Testis (tissue), 3 donors: Measurements from ENCODE around the gene ASXL2. TPM values are rescaled to one million over a fixed set of nuclear protein-coding genes. Genes with fewer than 3 reads are reported as not detected.

Experiments
- DNase-seq: peaks from one replicate; pipeline ENCODE4 v3.0.0-alpha.2; 2019
- H3K27ac ChIP-seq, 2 donors: fragments of 200-600 bp; sonication (generic); one replicate each; pipeline ENCODE4 v1.5.1; 2019
- H3K27me3 ChIP-seq: fragments of 200-600 bp; sonication (generic); one replicate; pipeline ENCODE4 v1.5.1; 2019
- H3K36me3 ChIP-seq: fragments of 200-600 bp; sonication (generic); one replicate; pipeline ENCODE4 v1.5.1; 2017; ENCODE audit warnings: low read depth; ENCODE audit errors: missing control alignments
- H3K4me1 ChIP-seq: fragments of 200-600 bp; sonication (generic); one replicate; pipeline ENCODE4 v1.5.1; 2019
- H3K4me3 ChIP-seq, 2 donors: fragments of 200-600 bp; sonication (generic); one replicate each; pipeline ENCODE4 v1.5.1; 2017 to 2019
- H3K9me3 ChIP-seq: fragments of 200-600 bp; sonication (generic); one replicate; pipeline ENCODE4 v1.5.1; 2017
- POLR2A ChIP-seq: fragments of 450-650 bp; IDR thresholded peaks from one replicate; pipeline ENCODE4 v1.6.1; 2017; ENCODE audit warnings: antibody characterized with exemption, mild to moderate bottlenecking, moderate library complexity
- WGBS, 2 donors: methylation state at CpG; one replicate each; pipeline ENCODE4 v1.1.5; 2018; 5-methylcytosine and 5-hydroxymethylcytosine counted together
- intact Hi-C: fragments of 100-400 bp; cut with DNase I; formaldehyde crosslinking; loops from one replicate; pipeline ENCODE4 v1.15.1; 2023; ENCODE audit warnings: low total_unique reads
- polyA plus RNA-seq: library from polyadenylated mRNA; stranded (reverse); fragments of 350-450 nt; fragmentation: Illumina TruSeq; extraction: RNeasy Lipid Tissue Mini Kit (QIAGEN cat#74804); gene quantifications from one replicate; pipeline ENCODE4 v1.2.3, GENCODE V29; 2014; ENCODE audit warnings: low read depth, low replicate concordance; ENCODE audit not compliant: insufficient read depth
- small RNA-seq, 2 donors: library from RNA; depleted of rRNA; stranded (forward); fragments of <200 nt; gene quantifications; one replicate each; pipeline ENCODE3, GENCODE V24; 2016
- total RNA-seq, 2 donors: library from RNA; depleted of rRNA; stranded (reverse); fragments of >200 nt; gene quantifications; one replicate each; pipeline ENCODE4 v1.2.3, GENCODE V29; 2016
- TF ChIP-seq, protein P1 (sequence below), 3 experiments: fragments of 450-650 bp in 2 of 3; fragments of 200-600 bp in 1 of 3; sonication (generic) in 1 of 3; IDR thresholded peaks; one replicate each; pipeline ENCODE4 v1.5.1; 2016 to 2019; ENCODE audit warnings: antibody characterized with exemption in 3 of 3, mild to moderate bottlenecking in 2 of 3, moderate library complexity in 1 of 3

Gene ASXL2
- total and polyA plus RNA-seq, 3 donors from 2014 or later: 40.9 to 51.9 (median 43.3) TPM

DNA sequence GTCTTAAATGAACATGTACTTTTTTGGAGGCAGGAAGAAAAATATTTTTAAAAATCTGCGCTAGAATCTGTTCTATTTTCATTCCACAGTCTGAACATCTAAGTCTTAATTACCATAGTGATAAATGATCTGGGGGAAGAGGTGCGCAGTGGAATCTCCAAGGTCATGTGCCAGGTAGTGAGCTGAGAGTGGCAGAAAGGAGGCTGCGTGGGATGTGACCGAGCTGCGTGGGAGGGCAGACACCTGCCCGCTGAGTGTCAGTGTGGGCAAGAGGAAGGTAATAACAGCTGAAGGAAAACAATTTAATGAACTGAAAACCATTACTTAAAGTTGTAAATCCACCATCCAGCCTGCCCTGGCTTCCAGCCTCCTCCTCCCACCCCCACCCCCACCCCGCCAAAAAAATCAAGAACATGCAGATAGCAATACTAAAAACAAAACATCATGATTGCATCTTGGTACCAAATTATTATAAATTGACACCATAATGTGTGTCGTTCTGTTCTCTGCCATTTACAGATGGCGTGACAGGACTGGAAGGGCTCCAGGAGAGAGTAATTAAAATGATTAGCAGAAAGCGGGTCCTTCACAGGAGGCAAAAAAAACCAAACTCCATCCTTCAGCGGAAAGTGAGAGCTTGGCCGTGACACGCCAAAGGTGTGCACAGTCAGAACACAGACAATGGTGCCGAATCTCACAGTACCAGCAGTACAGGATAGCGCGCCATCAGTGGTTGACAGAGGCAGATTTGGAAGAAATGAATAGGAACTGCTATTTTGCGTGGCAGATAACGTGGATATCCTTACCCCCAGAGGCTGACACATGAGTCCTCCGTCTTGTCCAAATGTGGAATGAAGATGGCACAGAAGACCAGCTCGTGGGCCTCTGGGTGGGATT, 193.5 kb downstream of the ASXL2 start:
- Histone ChIP-seq H3K4me1 (no peaks in the 10 kb centered on the region), H3K4me3 (no peak overlapping the region), H3K27ac (no peak overlapping the region), H3K36me3 (no peaks in the 10 kb centered on the region), H3K27me3 (no peaks in the 10 kb centered on the region), H3K9me3 (no peaks in the 10 kb centered on the region)
- 59 to 65% methylated on average over 20 of the region's 20 CpGs for WGBS, 2 donors
- TF ChIP-seq, protein P1, sequence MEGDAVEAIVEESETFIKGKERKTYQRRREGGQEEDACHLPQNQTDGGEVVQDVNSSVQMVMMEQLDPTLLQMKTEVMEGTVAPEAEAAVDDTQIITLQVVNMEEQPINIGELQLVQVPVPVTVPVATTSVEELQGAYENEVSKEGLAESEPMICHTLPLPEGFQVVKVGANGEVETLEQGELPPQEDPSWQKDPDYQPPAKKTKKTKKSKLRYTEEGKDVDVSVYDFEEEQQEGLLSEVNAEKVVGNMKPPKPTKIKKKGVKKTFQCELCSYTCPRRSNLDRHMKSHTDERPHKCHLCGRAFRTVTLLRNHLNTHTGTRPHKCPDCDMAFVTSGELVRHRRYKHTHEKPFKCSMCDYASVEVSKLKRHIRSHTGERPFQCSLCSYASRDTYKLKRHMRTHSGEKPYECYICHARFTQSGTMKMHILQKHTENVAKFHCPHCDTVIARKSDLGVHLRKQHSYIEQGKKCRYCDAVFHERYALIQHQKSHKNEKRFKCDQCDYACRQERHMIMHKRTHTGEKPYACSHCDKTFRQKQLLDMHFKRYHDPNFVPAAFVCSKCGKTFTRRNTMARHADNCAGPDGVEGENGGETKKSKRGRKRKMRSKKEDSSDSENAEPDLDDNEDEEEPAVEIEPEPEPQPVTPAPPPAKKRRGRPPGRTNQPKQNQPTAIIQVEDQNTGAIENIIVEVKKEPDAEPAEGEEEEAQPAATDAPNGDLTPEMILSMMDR (IDR thresholded peaks at IDR 0.05): no peak
- TF ChIP-seq POLR2A: no peak
- intact Hi-C loops: no loop called here
- no peak for DNase-seq

Small RNA genes within 50 kb of the gene (small RNA-seq; reads per million reads assigned to genes)
- gene NDUFB4P4 (0 reads per million in 2 donors), gene RF00019 (0 reads per million in 2 donors)

Other genes with a start within 250 kb of the ASXL2 start
- 10 to 100 TPM; 45.1 to 47.3 TPM for gene DTNB, start 204.9 kb downstream of the ASXL2 start, total RNA-seq
- gene DTNB, start 204.9 kb downstream of the ASXL2 start, polyA plus RNA-seq: 21.9 TPM
- gene KIF3C, start 104.0 kb upstream of the ASXL2 start, total RNA-seq: 1 to 10 TPM; 8.7 to 9.8 TPM
- gene KIF3C, start 104.0 kb upstream of the ASXL2 start, polyA plus RNA-seq: 7.1 TPM
- 100 to 1,000 TPM in 1 of 2 donors, 10 to 100 TPM in 1; 96.8 to 112 TPM for gene RAB10, start 155.6 kb upstream of the ASXL2 start, total RNA-seq
- 74.8 TPM for gene RAB10, start 155.6 kb upstream of the ASXL2 start, polyA plus RNA-seq